HG03520 (cell line): ENCODE data around the gene PAX7.

ENCODE experiments used
- ATAC-seq: cut with Tn5 transposase; IDR thresholded peaks from one replicate; pipeline ENCODE4 v1.9.1; 2021; ENCODE audit warnings: mild to moderate bottlenecking, moderate library complexity; ENCODE audit not compliant: unreplicated experiment

PAX7 gene

DNA sequence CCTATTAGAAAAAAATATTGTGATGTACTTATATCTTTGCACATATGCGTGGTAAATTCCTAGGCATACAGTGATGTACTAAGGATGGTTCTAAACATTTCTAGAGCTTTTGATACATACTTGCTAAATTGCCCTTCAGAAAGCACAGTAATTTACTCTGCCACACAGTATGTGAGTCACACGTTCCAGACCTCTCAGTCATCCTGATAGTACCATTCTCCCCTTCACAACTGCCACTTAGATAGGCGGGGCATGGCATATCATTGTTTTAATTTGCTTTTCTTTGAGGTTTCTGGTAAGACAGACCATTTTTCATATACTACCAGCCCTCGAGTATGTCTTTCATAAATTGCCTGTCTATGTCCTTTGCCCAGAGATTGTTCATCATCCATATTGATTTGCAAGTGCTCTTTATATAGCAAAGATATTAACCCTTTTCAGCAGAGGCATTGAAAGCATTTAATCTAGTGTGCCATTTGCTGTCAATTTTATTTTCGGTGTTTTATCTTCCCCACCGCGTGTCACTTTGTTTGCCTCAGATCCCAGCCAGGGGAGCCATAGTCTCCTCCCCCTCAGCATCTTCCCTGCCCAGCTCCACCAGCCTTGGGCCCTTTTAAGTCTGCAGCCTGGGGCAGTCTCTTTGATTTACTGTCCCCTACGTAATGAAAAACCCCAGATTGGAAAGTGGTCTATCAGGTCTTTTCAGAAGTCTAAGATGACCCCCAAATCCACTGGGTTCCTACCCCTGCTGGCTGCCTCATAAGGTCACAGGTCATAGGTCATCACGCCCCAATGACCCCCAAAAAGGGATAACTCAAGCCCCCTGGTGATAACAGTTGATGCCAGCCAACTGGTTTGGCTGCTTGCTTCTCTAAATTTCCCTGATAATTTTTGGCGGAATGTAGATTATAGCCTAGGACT is 11.8 kb upstream of the PAX7 start:
- no peak for ATAC-seq

- no peak for ATAC-seq
Observed at GRCh38 chr1:18619467-18619835, 11.2 kb upstream of the PAX7 start.

- ATAC-seq = no peak
Observed at GRCh38 chr1:18628511-18628910, 2.1 kb upstream of the PAX7 start.

GRCh38 chr1:18629659-18630510 is 761 bp upstream of the PAX7 start:
- no peak for ATAC-seq

GRCh38 chr1:18631496-18632217 is 1.0 kb downstream of the PAX7 start:
- no peak for ATAC-seq

DNA sequence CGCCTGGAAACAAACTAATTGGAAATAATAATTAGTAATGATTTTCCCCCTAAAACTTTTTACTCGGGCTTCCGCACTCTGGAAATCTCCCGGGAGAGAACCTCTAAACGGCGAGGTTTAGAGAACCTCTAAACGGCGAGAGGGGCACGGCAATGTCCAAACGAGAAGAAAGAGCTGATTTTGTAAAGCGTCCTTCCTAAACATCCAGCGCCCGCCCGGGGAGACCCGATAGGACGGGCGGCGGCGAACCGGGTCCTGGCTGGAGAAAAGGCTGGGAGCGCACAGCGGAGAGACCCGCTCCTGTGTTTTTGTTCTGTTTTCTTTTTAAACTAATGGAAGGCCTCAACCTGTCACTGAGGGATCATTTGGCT is 1.6 kb downstream of the PAX7 start:
- ATAC-seq = no peak

DNA sequence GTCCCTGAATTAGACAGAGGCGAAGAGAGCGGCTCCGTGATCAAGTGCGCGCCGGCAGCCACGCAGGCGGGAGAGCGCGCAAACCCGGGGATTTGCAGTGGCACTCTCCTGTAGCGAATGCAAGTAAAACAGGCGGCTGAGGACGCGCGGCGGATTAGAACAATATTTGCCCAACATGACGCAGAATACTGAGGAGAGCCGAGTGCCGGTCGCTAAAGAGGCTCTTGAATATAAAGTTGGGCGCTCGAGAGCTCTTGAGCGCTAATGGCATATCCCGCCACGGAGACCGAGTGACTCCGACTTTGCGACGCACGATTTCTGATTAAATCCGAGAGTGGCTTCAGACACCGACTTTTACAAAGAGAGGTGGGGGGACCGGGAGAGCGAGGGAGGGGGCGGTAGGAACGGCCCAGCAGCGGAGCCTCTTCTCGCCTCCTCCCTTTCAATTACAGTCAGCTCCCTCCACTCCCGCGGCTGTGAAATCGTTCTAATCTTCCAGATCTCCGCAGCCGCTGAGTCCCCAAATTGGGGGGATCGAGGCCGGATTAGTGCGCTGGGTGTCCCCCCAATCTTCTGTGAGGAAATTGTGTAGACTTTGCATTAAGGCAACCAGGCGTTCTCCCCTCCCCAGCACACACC is 2.3 kb downstream of the PAX7 start:
- no peak for ATAC-seq

DNA sequence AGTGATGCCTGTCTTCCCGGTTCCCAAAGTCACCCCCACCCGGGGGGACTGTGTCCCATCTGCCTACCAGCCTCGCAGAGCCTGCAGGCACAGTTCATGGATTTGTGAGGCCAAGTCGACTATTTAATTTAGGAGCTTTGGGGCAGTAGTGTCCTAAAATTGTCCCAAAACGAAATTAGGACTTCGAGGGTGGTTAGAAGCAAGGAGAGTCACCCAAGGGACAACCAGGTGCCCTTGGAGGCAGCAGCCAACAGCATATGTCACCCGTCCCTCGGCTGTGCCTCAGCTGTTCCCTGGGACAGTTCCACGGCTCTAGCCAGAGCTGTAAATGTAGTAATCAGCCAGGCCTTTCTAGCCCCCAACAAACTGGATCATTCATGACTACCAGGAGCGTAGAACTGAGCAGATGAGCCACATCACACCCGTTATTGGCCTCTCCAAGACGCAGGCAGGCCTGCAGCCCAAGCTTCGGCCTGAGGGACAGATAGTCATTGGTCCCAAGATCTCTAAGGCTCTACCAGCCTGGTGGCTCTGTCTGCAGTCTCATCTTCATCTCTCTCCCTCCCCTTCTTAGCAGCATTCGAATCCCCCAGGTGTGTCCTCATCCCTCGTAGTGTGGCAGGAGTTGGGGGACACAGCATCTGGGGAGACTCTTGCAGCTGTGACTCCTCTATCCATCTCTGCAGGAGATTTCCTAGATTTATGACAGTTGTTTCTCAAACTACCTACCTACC is 2.9 kb downstream of the PAX7 start:
- ATAC-seq = no peak

DNA sequence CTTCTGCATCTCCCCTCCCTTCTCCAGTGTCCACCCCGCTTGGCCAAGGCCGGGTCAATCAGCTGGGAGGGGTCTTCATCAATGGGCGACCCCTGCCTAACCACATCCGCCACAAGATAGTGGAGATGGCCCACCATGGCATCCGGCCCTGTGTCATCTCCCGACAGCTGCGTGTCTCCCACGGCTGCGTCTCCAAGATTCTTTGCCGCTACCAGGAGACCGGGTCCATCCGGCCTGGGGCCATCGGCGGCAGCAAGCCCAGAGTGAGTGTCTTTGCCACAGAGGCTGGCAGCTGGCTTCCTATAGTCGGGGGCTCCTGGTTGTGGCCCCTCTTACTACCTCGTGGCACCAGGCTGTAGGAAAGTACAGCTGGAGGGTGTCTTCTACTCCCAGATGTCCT is 3.6 kb downstream of the PAX7 start:
- no peak for ATAC-seq

DNA sequence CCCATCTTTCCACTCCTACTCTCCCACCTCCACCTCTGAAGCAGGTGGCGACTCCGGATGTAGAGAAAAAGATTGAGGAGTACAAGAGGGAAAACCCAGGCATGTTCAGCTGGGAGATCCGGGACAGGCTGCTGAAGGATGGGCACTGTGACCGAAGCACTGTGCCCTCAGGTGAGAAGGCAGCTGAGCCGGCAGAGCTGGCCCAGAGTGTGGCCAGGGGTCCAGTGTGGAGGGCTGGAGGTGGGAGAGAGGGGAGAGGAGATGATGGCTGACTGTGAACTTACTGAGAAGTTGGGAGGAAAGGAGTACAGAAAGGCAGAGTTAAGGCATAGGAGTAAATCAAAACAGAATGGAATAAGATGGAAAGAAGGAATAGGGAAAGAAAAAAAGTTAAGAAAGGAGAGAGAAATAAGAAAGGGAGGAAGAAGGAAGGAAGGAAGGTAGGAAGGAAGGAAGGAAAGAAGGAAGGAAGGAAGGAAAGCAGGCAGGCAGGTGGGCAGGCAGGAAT is 4.5 kb downstream of the PAX7 start:
- no peak for ATAC-seq

- no peak for ATAC-seq
Observed at GRCh38 chr1:18635891-18636595, 5.4 kb downstream of the PAX7 start.

DNA sequence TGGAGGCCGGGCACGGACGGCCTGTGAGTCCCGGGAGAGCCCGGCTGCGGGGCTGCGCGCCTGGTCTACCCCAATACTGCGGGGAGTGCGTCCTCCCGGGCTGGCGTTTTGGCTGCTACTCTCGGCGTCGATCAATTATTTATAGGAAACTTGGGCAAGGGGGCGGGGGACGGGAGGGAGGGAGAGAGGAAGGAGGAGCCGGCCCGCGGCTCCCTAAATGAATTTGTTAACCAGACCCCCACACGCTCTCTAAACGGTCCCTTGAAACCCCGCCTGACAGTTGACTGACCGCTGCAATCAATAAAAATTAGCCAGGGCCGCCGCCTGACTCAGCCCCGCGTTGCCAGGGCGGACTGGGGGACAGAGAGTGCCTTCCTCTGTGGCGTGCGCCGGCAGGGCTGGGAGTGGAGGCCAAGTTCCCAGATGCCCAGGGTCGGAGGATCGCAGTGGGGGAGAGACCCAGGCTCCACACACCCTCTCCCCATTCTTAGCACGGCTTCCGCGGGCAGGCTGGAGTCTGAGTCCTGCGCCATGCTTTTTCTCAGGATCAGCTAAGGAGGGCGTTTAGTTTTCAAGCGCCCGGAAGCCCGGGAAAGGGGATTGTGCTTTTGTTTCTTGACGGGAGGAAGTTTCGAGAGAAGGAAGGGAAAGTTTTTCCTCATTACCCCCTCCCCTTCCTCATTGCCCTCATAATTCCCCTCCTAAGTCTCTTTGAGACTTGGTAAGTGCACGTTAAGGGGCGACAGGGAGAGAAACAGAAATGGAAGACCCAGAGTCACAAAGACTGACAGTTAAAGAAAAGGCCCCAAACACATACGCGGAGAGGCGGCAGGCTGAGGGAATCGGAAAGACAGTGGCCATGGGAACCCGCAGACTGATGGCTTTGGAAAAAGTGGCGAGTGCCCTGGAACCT is 6.2 kb downstream of the PAX7 start:
- no peak for ATAC-seq

- ATAC-seq = no peak
Observed at GRCh38 chr1:18637511-18637960, 6.9 kb downstream of the PAX7 start.

GRCh38 chr1:18637962-18638834 is 7.6 kb downstream of the PAX7 start:
- ATAC-seq = no peak

- no peak for ATAC-seq
Observed at GRCh38 chr1:18638835-18639364, 8.3 kb downstream of the PAX7 start.

- no peak for ATAC-seq
Observed at GRCh38 chr1:18639368-18640055, 8.9 kb downstream of the PAX7 start.
